Measurements from ENCODE around the gene IGLL5. TPM values are rescaled to one million over a fixed set of nuclear protein-coding genes. Genes with fewer than 3 reads are reported as not detected.

Gene IGLL5
- total and polyA plus RNA-seq, 3 donors from 2014 or later, result 0.94 to 9.8 (median 1.4) TPM

- DNase-seq, result no peak
- 88% methylated on average over 9 of the region's 9 CpGs for WGBS, 2 donors
- intact Hi-C loops (cut with DNase I; ENCODE audit: low total_unique reads), result no loop called here
- H3K36me3 ChIP-seq (ENCODE audit: low read depth, missing control alignments), result no peaks in the 10 kb centered on the region
- H3K9me3 ChIP-seq, result no peaks in the 10 kb centered on the region
- no peak overlapping the region for H3K27ac ChIP-seq
- H3K4me3 ChIP-seq, result no peak overlapping the region
- TF ChIP-seq POLR2A (IDR thresholded peaks at IDR 0.05), result no peak
- TF ChIP-seq, protein P1, sequence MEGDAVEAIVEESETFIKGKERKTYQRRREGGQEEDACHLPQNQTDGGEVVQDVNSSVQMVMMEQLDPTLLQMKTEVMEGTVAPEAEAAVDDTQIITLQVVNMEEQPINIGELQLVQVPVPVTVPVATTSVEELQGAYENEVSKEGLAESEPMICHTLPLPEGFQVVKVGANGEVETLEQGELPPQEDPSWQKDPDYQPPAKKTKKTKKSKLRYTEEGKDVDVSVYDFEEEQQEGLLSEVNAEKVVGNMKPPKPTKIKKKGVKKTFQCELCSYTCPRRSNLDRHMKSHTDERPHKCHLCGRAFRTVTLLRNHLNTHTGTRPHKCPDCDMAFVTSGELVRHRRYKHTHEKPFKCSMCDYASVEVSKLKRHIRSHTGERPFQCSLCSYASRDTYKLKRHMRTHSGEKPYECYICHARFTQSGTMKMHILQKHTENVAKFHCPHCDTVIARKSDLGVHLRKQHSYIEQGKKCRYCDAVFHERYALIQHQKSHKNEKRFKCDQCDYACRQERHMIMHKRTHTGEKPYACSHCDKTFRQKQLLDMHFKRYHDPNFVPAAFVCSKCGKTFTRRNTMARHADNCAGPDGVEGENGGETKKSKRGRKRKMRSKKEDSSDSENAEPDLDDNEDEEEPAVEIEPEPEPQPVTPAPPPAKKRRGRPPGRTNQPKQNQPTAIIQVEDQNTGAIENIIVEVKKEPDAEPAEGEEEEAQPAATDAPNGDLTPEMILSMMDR (IDR thresholded peaks at IDR 0.05), result no peak
- no peaks in the 10 kb centered on the region for H3K27me3 ChIP-seq
- H3K4me1 ChIP-seq, result peaks cover 10% of the 10 kb centered on the region
These were observed 29.7 kb upstream of the IGLL5 start for GRCh38 chr22:22857607-22858558.

DNA sequence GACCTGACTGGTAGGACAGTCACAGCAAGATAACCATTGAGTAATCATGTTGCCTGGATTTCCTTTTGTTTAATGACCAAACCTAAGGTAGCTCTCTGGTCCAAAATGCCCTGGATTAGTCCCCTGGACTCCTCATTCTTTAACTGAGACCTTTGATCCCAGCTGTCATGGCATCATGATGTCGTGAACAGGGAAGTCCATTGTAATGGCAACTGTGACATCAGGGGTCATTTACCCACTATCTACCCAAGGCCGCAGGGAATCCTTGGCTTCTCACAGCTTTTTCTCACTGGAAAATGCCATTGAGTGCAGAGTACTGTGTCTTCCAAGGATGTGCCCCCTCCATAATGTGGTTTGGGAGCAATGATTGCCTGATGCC lies 29.1 kb upstream of the IGLL5 start:
- H3K27ac ChIP-seq, result no peak overlapping the region
- 51 to 65% methylated on average over 2 of the region's 2 CpGs for WGBS, 2 donors
- H3K9me3 ChIP-seq, result no peaks in the 10 kb centered on the region
- H3K36me3 ChIP-seq (ENCODE audit: low read depth, missing control alignments), result no peaks in the 10 kb centered on the region
- intact Hi-C loops (cut with DNase I; ENCODE audit: low total_unique reads), result no loop called here
- H3K4me3 ChIP-seq, result no peak overlapping the region
- H3K27me3 ChIP-seq, result no peaks in the 10 kb centered on the region
- no peak for TF ChIP-seq POLR2A (IDR thresholded peaks at IDR 0.05)
- TF ChIP-seq, protein P1 (IDR thresholded peaks at IDR 0.05), result no peak
- no peak for DNase-seq
- H3K4me1 ChIP-seq, result peaks cover 10% of the 10 kb centered on the region

DNA sequence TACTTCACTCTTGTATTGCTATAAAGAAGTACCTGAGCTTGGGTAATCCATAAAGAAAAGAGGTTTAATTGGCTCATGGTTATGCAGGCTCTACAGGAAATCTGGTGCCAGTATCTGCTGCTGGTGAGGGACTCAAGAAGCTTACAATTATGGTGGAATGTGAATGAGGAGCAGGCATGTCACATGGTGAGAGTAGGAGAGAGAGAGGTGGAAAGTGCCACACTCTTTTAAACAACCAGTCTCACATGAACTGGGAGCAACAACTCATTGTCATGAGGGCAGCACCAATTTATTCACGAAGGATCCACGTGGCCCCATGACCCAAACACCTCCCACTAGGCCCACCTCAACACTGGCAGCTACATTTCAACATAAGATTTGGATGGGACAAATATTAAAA lies 24.6 kb upstream of the IGLL5 start:
- peaks cover 4% of the 10 kb centered on the region for H3K4me1 ChIP-seq
- no peak overlapping the region for H3K27ac ChIP-seq
- no peaks in the 10 kb centered on the region for H3K27me3 ChIP-seq
- intact Hi-C loops (cut with DNase I; ENCODE audit: low total_unique reads), result no loop called here
- no peaks in the 10 kb centered on the region for H3K9me3 ChIP-seq
- no peak for DNase-seq
- no peak overlapping the region for H3K4me3 ChIP-seq
- no peaks in the 10 kb centered on the region for H3K36me3 ChIP-seq (ENCODE audit: low read depth, missing control alignments)
- TF ChIP-seq, protein P1 (IDR thresholded peaks at IDR 0.05), result no peak
- TF ChIP-seq POLR2A (IDR thresholded peaks at IDR 0.05), result no peak
- WGBS, 2 donors, result 88 to 93% methylated on average over 2 of the region's 2 CpGs

DNA sequence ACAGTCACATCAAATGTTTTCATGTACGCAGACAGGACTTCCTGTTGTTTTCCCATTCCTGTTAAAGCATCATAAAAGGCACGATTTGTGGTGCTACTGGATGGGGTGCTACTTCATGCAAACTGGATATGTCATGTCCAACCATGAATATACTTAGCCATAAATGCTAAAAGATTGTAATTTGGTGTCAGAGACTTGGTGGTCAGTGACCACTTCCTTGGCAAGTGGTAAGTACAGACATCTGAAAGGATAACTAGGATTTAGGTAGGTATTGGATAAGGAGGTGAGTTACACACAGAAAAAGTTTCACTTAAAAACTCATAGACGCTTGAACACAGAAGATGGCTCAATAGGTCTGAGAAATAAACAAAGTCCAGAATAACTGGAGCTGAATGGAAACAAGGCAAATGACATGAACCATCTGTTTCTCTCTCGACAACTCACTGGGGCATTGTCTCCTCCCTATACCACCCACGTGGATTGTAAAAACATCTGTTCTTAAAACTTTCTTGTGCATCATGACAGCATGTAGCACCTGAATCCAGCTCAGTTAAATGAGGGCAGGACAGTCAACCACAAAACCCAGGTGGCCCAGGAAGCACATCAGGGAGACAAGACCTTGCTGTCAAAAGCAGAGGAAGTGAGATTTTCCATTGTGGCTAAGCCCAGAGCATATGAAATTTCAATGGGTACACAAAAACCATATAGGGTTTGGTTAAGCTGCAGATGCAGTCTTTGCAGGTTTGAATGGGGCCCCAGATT lies 22.1 kb upstream of the IGLL5 start:
- H3K27ac ChIP-seq, result no peak overlapping the region
- 61% methylated on average over 5 of the region's 5 CpGs for WGBS, 2 donors
- intact Hi-C loops (cut with DNase I; ENCODE audit: low total_unique reads), result no loop called here
- H3K27me3 ChIP-seq, result no peaks in the 10 kb centered on the region
- no peaks in the 10 kb centered on the region for H3K9me3 ChIP-seq
- no peaks in the 10 kb centered on the region for H3K4me1 ChIP-seq
- TF ChIP-seq, protein P1 (IDR thresholded peaks at IDR 0.05), result no peak
- no peak for TF ChIP-seq POLR2A (IDR thresholded peaks at IDR 0.05)
- DNase-seq, result no peak
- H3K4me3 ChIP-seq, result no peak overlapping the region
- H3K36me3 ChIP-seq (ENCODE audit: low read depth, missing control alignments), result no peaks in the 10 kb centered on the region

Data from testis (tissue), 3 donors.